GM04503 (cell line): Measurements from ENCODE around the gene STAC.
A peak's percentile ranks its signal among the peaks of the same experiment; 100 is the strongest.
"Not testable (repeated sequence)": the region's sequence is repeated elsewhere in the genome, so short reads cannot be mapped to it uniquely, and the experiment has no call there.

Experiments used
- DNase-seq: peaks from one replicate; pipeline ENCODE4 v3.0.0-alpha.2; 2012; ENCODE audit warnings: low read depth

The STAC gene

GRCh38 chr3:36416599-36416998 is 36.3 kb downstream of the STAC start:
- no peak for DNase-seq

- DNase-seq, result no peak
These were observed 36.9 kb downstream of the STAC start for GRCh38 chr3:36417237-36417636.

- no peak for DNase-seq
These were observed 38.0 kb downstream of the STAC start for GRCh38 chr3:36418296-36418695.

- no peak for DNase-seq
These were observed 48.1 kb downstream of the STAC start for GRCh38 chr3:36428445-36428844.

GRCh38 chr3:36429986-36430485 is 49.7 kb downstream of the STAC start:
- no peak for DNase-seq

GRCh38 chr3:36433511-36433910 is 53.2 kb downstream of the STAC start:
- DNase-seq, result no peak

- peak; percentile 45 for DNase-seq
These were observed 54.6 kb downstream of the STAC start for GRCh38 chr3:36434687-36435426.

- DNase-seq, result no peak
These were observed 62.9 kb downstream of the STAC start for GRCh38 chr3:36443028-36443686.

GRCh38 chr3:36444909-36445308 is 64.6 kb downstream of the STAC start:
- peak; percentile 40 for DNase-seq

GRCh38 chr3:36446276-36446675 is 66.0 kb downstream of the STAC start:
- DNase-seq, result no peak

GRCh38 chr3:36447061-36447460 is 66.8 kb downstream of the STAC start:
- DNase-seq, result no peak

GRCh38 chr3:36451816-36452215 is 71.5 kb downstream of the STAC start:
- DNase-seq, result no peak

- DNase-seq, result not testable (repeated sequence)
These were observed 72.9 kb downstream of the STAC start for GRCh38 chr3:36453213-36453612.

- not testable (repeated sequence) for DNase-seq
These were observed 73.6 kb downstream of the STAC start for GRCh38 chr3:36453896-36454295.

- no peak for DNase-seq
These were observed 75.1 kb downstream of the STAC start for GRCh38 chr3:36455406-36455805.

GRCh38 chr3:36456784-36457183 is 76.5 kb downstream of the STAC start:
- no peak for DNase-seq

- DNase-seq, result no peak
These were observed 77.4 kb downstream of the STAC start for GRCh38 chr3:36457667-36458066.

- DNase-seq, result no peak
These were observed 78.9 kb downstream of the STAC start for GRCh38 chr3:36459177-36459576.

- peak; percentile 59 for DNase-seq
These were observed 81.3 kb downstream of the STAC start for GRCh38 chr3:36461597-36461996.

GRCh38 chr3:36472045-36472444 is 91.7 kb downstream of the STAC start:
- DNase-seq, result not testable (repeated sequence)

GRCh38 chr3:36475558-36475957 is 95.3 kb downstream of the STAC start:
- no peak for DNase-seq

- no peak for DNase-seq
These were observed 96.1 kb downstream of the STAC start for GRCh38 chr3:36476286-36476942.

- peak; percentile 77 for DNase-seq
These were observed 97.4 kb downstream of the STAC start for GRCh38 chr3:36477655-36478054.
